ENCODE data around the gene ARPC2. TPM values are rescaled to one million over a fixed set of nuclear protein-coding genes. Genes with fewer than 3 reads are reported as not detected.

The ARPC2 gene
- polyA plus RNA-seq, 1 donor (not counting 4 experiments of a cell fraction or from before 2014, with no cell fraction given), result 1,121 TPM

- Histone ChIP-seq H3K4me3 (ENCODE audit: control insufficient read depth in 2 of 3, extremely low read depth in 1 of 3, insufficient read depth in 2 of 3, low read depth in 1 of 3, low read length in 3 of 3) (no peak overlapping the region), H4K20me1 (ENCODE audit: control insufficient read depth, extremely low read depth, insufficient read depth, low read length) (no peaks in the 10 kb centered on the region), H3K27ac (ENCODE audit: control insufficient read depth, insufficient read depth, low read length) (no peak overlapping the region), H3K4me2 (ENCODE audit: control insufficient read depth, extremely low read depth, insufficient read depth, low read depth, low read length) (no peak overlapping the region), H2AFZ (ENCODE audit: control insufficient read depth, low read length) (peak overlapping the region; percentile 32), H3K9me1 (ENCODE audit: control insufficient read depth, extremely low read depth, insufficient read depth, low read length) (no peaks in the 10 kb centered on the region), H3K79me2 (ENCODE audit: control insufficient read depth, insufficient read depth, low read length) (no peaks in the 10 kb centered on the region), H3K36me3 (ENCODE audit: control insufficient read depth in 2 of 2, extremely low read depth in 1 of 2, insufficient read depth in 2 of 2, low read length in 2 of 2) (no peaks in the 10 kb centered on the region), H3K9me3 (ENCODE audit: control insufficient read depth, low read depth, low read length) (no peaks in the 10 kb centered on the region), H3K4me1 (ENCODE audit: control insufficient read depth, extremely low read depth, insufficient read depth, low read length) (peaks cover 10% of the 10 kb centered on the region), H3K27me3 (ENCODE audit: control insufficient read depth, extremely low read depth, insufficient read depth, low read length) (no peaks in the 10 kb centered on the region), H3K9ac (ENCODE audit: control insufficient read depth, extremely low read depth, insufficient read depth, low read length) (no peak overlapping the region)
- no peak for TF ChIP-seq EZH2 (IDR thresholded peaks at IDR 0.05; ENCODE audit: low read length)
- TF ChIP-seq CTCF (optimal IDR thresholded peaks at IDR 0.05 in 1 of 3, IDR thresholded peaks at IDR 0.05 in 1 of 3, conservative IDR thresholded peaks at IDR 0.05 in 1 of 3; ENCODE audit: extremely low read depth in 1 of 3, insufficient read depth in 2 of 3, low read length in 3 of 3), result no peak
- DNase-seq (ENCODE audit: low read depth, low spot score) (no peak), FAIRE-seq (peak; percentile 58)
- dilution Hi-C loops (cut with MboI; ENCODE audit: extremely low pct_ligation_motif_present, low sequenced_read_pairs), result no loop called here
These were observed 29.5 kb upstream of the ARPC2 start for GRCh38 chr2:218187296-218188015.

GRCh38 chr2:218188528-218188927 lies 28.5 kb upstream of the ARPC2 start:
- Histone ChIP-seq H3K9me1 (ENCODE audit: control insufficient read depth, extremely low read depth, insufficient read depth, low read length) (no peaks in the 10 kb centered on the region), H3K27me3 (ENCODE audit: control insufficient read depth, extremely low read depth, insufficient read depth, low read length) (no peaks in the 10 kb centered on the region), H3K36me3 (ENCODE audit: control insufficient read depth in 2 of 2, extremely low read depth in 1 of 2, insufficient read depth in 2 of 2, low read length in 2 of 2) (no peaks in the 10 kb centered on the region), H3K4me3 (ENCODE audit: control insufficient read depth in 2 of 3, extremely low read depth in 1 of 3, insufficient read depth in 2 of 3, low read depth in 1 of 3, low read length in 3 of 3) (no peak overlapping the region), H3K27ac (ENCODE audit: control insufficient read depth, insufficient read depth, low read length) (no peak overlapping the region), H3K9ac (ENCODE audit: control insufficient read depth, extremely low read depth, insufficient read depth, low read length) (no peak overlapping the region), H3K79me2 (ENCODE audit: control insufficient read depth, insufficient read depth, low read length) (no peaks in the 10 kb centered on the region), H3K4me2 (ENCODE audit: control insufficient read depth, extremely low read depth, insufficient read depth, low read depth, low read length) (no peak overlapping the region), H3K9me3 (ENCODE audit: control insufficient read depth, low read depth, low read length) (no peaks in the 10 kb centered on the region), H3K4me1 (ENCODE audit: control insufficient read depth, extremely low read depth, insufficient read depth, low read length) (peaks cover 10% of the 10 kb centered on the region), H2AFZ (ENCODE audit: control insufficient read depth, low read length) (no peak overlapping the region), H4K20me1 (ENCODE audit: control insufficient read depth, extremely low read depth, insufficient read depth, low read length) (no peaks in the 10 kb centered on the region)
- TF ChIP-seq CTCF (optimal IDR thresholded peaks at IDR 0.05 in 1 of 3, IDR thresholded peaks at IDR 0.05 in 1 of 3, conservative IDR thresholded peaks at IDR 0.05 in 1 of 3; ENCODE audit: extremely low read depth in 1 of 3, insufficient read depth in 2 of 3, low read length in 3 of 3) (no peak), EZH2 (IDR thresholded peaks at IDR 0.05; ENCODE audit: low read length) (no peak)
- FAIRE-seq (no peak), DNase-seq (ENCODE audit: low read depth, low spot score) (no peak)
- dilution Hi-C loops (cut with MboI; ENCODE audit: extremely low pct_ligation_motif_present, low sequenced_read_pairs), result no loop called here

All from keratinocyte (primary cell).